GM19463 (cell line): Measurements from ENCODE around the gene ZNF514.
A peak's percentile ranks its signal among the peaks of the same experiment; 100 is the strongest.
"Not testable (repeated sequence)": the region's sequence is repeated elsewhere in the genome, so short reads cannot be mapped to it uniquely, and the experiment has no call there.

Experiments used
- ATAC-seq: cut with Tn5 transposase; IDR thresholded peaks from one replicate; pipeline ENCODE4 v1.9.1; 2021; ENCODE audit warnings: mild to moderate bottlenecking, moderate library complexity; ENCODE audit not compliant: unreplicated experiment

ZNF514 gene

DNA sequence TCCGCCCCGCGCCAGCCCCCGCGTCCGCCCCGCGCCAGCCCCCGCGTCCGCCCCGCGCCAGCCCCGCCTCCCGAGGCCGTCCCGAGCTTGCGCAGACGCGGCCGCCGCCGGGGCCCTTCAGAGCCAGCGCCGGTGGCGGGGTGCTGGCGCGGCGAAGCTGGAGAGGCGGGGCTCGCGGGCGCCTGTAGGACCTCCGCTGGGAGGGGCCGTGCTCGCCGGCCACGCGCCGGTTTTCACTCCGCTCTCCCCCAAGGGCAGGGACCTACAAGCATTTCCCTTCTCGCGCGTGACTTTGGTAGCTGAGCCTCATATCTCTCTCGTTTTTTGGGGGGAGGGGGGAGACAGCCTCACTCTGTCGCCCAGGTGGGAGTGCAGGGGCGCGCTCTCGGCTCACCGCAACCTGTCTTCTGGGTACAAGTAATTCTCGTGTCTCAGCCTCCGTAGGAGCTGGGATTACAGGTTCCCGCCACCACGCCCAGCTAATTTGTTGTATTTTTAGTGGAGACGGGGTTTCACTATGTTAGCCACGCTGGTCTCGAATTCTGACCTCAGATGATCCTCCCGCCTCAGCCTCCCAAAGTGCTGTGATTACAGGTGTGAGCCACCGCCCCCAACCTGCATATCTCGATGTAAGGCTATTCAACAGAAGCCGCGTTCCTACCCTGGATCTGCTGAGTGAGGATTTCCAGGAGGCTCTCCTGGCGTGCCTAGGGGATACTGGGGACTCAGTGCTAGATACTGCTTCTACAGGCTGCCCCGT is at the start of gene ZNF514:
Gene ZNF514 (minus strand): TSS at position 159 of the 760 bp plus-strand sequence. CDS start 6,595 bp downstream, outside the sequence.
- ATAC-seq, result peak; percentile 93

DNA sequence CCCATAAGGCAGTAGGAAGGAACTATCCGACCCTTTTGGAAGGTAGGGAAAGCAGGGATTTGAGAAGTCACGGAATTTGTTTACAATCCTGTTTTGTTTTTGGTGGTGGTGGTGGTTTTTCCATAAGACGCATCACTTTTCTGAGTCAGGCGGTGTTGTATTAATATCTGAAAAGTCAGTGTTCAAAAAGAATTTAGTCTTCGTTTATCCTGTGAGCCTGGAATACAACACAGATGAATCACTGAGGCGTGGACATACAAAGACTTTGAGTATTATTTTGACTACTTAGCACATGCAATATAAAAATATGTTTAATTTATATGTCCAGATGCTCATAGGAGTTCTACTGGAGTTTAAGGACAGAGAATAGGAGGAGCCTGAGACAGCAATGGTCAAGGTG is 48.5 kb upstream of the ZNF514 start:
- no peak for ATAC-seq

DNA sequence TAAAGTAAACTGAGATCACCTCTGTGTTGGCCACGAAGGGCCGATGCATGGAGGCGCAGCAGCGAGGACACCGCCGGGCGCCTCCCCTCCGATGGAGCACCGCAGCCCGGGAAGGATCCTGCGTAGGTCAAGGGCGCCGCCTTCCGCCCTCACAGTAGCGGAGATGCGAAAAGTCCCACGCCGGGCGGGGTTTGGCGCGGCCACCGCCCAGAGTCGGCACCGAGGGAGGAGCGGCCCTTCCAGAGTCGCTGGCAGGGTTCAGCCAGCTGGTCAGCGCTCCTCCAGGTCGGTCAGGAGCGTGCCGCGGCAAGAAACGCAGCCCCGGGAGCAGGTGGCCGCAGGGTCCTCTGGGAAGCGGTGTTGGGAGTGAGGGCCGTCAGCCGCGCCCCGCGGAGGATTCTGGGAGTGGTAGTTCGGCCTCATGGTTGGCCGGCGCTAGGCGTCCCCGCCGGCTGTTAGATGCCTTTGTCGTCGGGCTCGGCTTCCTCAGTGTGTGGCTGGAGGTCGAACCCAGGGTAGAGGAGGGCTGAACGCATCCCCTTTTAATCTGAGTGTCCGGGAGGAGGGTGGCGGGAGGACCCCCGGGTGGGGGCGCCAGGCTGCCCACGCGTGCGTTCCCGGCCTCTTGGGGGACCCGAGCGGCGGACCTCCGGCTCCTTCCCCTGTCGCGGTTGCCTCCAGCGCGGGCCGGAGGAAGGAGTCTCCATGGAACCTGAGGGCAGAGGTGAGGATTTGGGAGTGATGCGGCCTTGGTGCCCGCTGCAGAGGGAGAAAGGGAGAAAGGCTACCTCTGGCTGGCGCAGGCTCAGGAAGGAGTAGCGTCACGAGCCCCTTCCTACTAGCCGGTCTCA is 47.7 kb upstream of the ZNF514 start, which contains the start of gene ZNF892:
Gene ZNF892 (plus strand): TSS at position 411 of the 851 bp plus-strand sequence. CDS start 295 bp downstream, at position 706.
- ATAC-seq, result peak; percentile 95

GRCh38 chr2:95206096-95206495 is 46.4 kb upstream of the ZNF514 start:
- ATAC-seq, result no peak

DNA sequence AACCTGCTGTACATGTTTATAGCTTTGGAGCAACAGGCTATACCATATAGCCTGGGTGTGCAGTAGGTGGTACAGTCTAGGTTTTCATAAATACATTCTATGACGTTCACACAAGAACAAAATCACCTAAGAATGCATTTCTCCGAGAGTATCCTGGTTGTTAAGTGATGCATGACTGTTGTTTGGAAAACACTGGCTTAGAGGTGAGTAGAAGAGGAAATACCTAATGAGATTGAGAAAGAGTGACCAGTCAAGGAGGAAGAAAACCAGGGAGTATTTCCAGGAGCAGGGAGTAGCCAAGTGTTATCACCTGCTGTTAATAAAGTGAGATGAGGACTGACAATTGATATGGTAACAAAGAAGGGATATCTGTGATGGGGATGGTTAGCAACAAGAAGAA is 44.7 kb upstream of the ZNF514 start:
- ATAC-seq, result no peak

DNA sequence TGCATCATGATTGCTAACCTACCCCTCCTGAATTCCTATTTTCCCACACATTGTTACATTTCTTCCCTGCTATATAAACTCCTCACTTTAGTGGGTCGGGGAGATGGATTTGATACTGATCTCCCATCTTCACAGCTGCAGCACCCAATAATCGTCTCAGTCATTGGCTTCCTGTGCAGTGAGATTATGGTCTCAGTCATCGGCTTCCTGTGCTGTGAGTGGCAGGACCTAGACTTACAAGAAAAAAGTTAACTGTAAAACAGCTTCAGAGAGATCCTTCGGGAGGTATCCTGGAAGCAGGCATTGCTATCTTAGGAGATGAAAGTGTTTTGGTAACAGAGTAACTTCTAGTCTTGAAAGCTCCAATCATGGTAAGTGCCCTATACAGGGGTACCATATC is 44.3 kb upstream of the ZNF514 start:
- no peak for ATAC-seq

- ATAC-seq, result not testable (repeated sequence)
Measured at GRCh38 chr2:95192956-95193355, 33.3 kb upstream of the ZNF514 start.

GRCh38 chr2:95185973-95186372 is 26.3 kb upstream of the ZNF514 start:
- no peak for ATAC-seq

- ATAC-seq, result no peak
Measured at GRCh38 chr2:95185197-95185596, 25.5 kb upstream of the ZNF514 start.

- no peak for ATAC-seq
Measured at GRCh38 chr2:95181774-95182173, 22.1 kb upstream of the ZNF514 start.

- ATAC-seq, result no peak
Measured at GRCh38 chr2:95179451-95179850, 19.8 kb upstream of the ZNF514 start.

DNA sequence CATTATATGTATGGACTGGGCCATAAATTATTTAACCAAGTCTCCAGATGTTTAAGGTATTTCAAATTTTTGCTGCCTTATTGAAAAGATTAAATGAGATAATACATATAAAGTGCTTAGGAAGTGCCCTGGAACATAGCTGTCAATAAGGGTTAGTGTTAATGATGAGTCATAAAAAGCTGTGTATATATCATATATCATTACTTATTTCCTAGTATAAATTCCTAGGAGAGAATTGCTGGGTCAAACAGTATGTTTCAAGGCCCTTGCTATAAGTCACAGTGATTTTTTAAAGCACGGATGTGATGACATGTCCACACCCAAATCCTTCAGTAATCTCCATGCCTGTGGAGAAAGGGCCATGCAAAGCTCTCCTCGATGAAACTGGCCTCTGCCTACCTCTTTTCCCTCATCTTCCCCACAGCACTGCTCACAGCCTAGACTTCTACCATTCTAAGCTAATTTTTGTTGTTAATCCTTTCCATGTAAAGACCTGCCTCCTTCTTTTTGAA is 14.4 kb upstream of the ZNF514 start:
- ATAC-seq, result no peak

GRCh38 chr2:95171902-95172301 is 12.3 kb upstream of the ZNF514 start:
- ATAC-seq, result no peak

GRCh38 chr2:95166065-95166763 is 6.6 kb upstream of the ZNF514 start:
- peak; percentile 11 for ATAC-seq

DNA sequence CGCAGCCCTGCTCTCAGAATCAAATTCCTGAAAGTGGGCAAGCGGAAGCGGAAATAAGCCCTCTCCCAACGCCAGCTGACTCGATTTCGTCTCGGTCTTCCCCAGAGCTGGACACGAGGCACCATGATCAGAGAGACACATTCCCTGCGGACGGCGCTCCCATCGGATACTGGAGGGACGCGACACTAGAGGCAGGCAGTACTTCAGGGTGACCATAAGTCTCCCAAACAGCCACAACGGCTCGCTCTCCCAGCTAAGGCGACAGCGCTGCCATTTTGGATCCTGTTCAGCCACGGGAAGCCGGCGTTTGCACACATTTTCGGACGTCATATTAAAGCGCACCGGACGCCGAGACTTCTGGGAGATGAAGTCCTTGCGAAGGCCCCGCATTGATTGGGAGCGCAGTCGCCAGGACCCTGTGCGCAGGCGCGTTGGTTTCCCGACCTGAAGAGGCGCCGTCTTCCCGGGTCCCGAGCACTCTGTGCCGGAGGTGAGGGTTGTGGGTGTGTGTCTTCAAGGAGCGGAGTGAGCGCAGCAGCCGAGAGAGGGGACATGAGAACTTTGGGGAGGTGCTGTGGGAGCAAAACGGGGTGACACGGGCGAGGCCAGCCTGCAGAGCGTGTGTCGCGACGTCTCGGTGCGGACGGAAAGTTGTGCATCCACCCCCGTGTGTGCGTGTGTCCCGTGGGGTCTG is 5.9 kb upstream of the ZNF514 start, which contains the start of gene ZNF2:
Gene ZNF2 (plus strand): TSS at position 439 of the 694 bp plus-strand sequence. CDS start 10,418 bp downstream, outside the sequence.
- ATAC-seq, result peak; percentile 96

DNA sequence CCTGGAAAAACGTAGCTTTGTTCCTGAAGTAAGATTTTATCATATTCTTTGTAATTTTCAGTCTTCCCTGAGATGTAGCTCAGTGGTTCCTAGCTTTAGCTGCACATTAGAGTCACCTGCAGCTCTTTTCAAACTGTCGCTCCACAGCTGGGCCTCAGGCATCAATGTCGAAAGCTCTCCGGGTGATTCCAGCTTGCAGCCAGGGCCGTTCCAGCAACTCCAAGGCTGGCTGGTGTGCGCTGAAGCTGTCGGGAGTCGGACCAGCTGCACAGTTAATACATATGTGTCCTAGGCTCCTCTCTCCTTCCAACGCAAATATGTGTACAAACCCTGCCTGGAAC is 5.4 kb upstream of the ZNF514 start:
- ATAC-seq, result peak; percentile 13

DNA sequence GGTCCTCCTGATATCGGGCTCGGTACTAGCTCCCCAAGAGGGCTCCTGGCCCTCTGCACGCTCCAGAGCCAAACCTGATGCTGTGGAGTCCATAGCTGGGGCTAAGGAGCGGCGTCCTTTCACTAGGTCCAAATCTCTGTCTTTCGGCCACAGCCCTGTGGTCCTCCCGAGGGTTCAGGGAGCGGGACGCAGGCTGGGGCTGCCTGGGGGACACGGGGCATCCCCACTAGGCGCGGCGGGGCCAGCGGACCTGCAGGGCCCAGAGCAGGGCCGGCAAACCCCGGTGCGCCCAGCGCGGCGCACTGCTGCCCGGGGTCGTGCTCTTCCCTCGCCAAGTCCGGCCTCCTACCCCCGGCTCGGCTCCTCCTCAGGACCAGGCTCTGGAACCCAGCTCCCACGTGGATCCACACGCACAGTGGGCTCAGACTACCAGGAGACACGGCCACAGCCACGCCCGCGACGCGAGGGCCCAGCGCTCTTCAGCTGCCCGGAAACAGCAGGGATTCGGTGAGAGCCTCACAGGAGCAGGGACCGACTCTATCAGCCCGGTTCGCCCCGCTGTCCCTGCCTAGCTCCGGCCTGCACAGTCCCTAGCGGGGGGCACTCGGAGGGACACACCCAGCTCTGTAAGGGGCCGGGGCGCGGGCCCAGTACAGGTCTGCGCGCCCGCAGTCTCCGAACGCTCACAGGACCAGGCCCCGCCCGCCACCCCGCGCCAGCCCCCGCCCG is 593 bp downstream of the ZNF514 start:
- peak; percentile 43 for ATAC-seq

- no peak for ATAC-seq
Measured at GRCh38 chr2:95158441-95158840, 1.2 kb downstream of the ZNF514 start.

- ATAC-seq, result no peak
Measured at GRCh38 chr2:95149397-95149984, 10.2 kb downstream of the ZNF514 start.
